HCT116 (cell line): ENCODE data around the gene NAA15.

Source experiments
- ATF3 ChIP-seq: IDR thresholded peaks from 2 replicates; pipeline ENCODE4 v1.6.1; 2012
- CTCF ChIP-seq, 3 experiments: fragments of 200-600 bp in 1 of 3; sonication (generic) in 1 of 3; IDR thresholded peaks in 2 of 3; conservative IDR thresholded peaks in 1 of 3; 2 replicates each; pipeline ENCODE4 v1.5.1; 2012 to 2017; ENCODE audit warnings: low read depth in 2 of 3, low read length in 2 of 3, antibody characterized with exemption in 1 of 3, borderline replicate concordance in 1 of 3, control low read depth in 1 of 3, mild to moderate bottlenecking in 1 of 3, mixed read lengths in 1 of 3, mixed run types in 1 of 3, moderate library complexity in 1 of 3; ENCODE audit not compliant: insufficient read depth in 1 of 3
- EZH2 ChIP-seq: fragments of 200-600 bp; sonication (generic); IDR thresholded peaks from 2 replicates; pipeline ENCODE4 v1.6.1; 2017; ENCODE audit warnings: antibody characterized with exemption, mixed run types
- POLR2A ChIP-seq: IDR thresholded peaks from 2 replicates; pipeline ENCODE4 v1.7.0; 2011; ENCODE audit warnings: borderline replicate concordance; ENCODE audit not compliant: insufficient read depth, insufficient read length; ENCODE audit errors: extremely low read depth
- SIN3A ChIP-seq: IDR thresholded peaks from 2 replicates; pipeline ENCODE4 v1.6.1; 2012; ENCODE audit warnings: low read depth
- SP1 ChIP-seq: IDR thresholded peaks from 2 replicates; pipeline ENCODE4 v1.6.1; 2012; ENCODE audit warnings: low read depth
- TCF7L2 ChIP-seq: IDR thresholded peaks from 2 replicates; pipeline ENCODE4 v1.7.0; 2011; ENCODE audit warnings: borderline replicate concordance, inconsistent platforms; ENCODE audit not compliant: insufficient read depth, insufficient read length; ENCODE audit errors: extremely low read depth
- YY1 ChIP-seq: IDR thresholded peaks from 2 replicates; pipeline ENCODE4 v1.6.1; 2011; ENCODE audit warnings: low read length, low read depth, moderate library complexity, mild to moderate bottlenecking; ENCODE audit not compliant: insufficient replicate concordance; ENCODE audit errors: extremely low read depth

GRCh38 chr4:139337612-139338011, 36.3 kb downstream of the NAA15 start:
- TF ChIP-seq CTCF (IDR thresholded peaks at IDR 0.05 in 2 of 3, conservative IDR thresholded peaks at IDR 0.05 in 1 of 3; ENCODE audit: borderline replicate concordance in 1 of 3, insufficient read depth in 1 of 3, low read depth in 2 of 3, low read length in 2 of 3), result no peak
- no peak for TF ChIP-seq YY1
- TF ChIP-seq TCF7L2, result no peak
- TF ChIP-seq EZH2, result no peak
- no peak for TF ChIP-seq ATF3
- TF ChIP-seq SP1, result no peak
- TF ChIP-seq POLR2A, result no peak
- no peak for TF ChIP-seq SIN3A
